GM12892 (cell line): ENCODE measurements around the gene HMX3.

Experiments used
- DNase-seq: peaks from one replicate; pipeline ENCODE4 v3.0.0; 2011; ENCODE audit not compliant: insufficient read length
- FAIRE-seq: peaks from 2 replicates; lab custom pipeline; 2011; peaks lifted over from hg19 to GRCh38; lab: Jason Lieb, UNC
- POLR2A ChIP-seq: IDR thresholded peaks from 2 replicates; pipeline ENCODE4 v1.6.1; 2011; ENCODE audit warnings: low read depth, low read length, control low read depth
- POLR2AphosphoS5 ChIP-seq: IDR thresholded peaks from 2 replicates; pipeline ENCODE4 v1.6.1; 2011; ENCODE audit warnings: low read depth, low read length, control low read depth
- TAF1 ChIP-seq: IDR thresholded peaks from 2 replicates; pipeline ENCODE4 v1.6.1; 2011; ENCODE audit warnings: low read depth, mild to moderate bottlenecking, control low read depth, low read length, borderline replicate concordance

Gene HMX3

GRCh38 chr10:123150986-123151736 is 15.4 kb downstream of the HMX3 start:
- TF ChIP-seq POLR2A (no peak), TAF1 (no peak), POLR2AphosphoS5 (no peak)

DNA sequence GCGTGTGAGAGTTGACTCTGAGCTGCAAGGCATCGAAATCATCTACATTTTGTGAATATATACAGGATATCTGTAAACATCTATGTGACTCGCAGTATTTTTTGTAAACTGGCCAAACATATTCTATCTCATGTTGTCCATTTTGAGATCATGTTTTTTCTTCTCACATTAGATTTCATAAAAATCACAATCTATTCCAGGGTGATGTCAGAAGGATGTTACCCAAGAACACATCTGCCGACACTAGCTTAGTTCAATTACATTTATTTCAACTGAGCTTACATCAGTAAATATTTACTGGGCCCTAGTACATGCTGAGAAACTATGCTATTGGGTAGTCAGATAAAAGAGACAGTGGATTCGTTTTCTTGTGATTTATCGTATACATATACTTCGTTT is 16.0 kb downstream of the HMX3 start:
- DNase-seq (no peak), FAIRE-seq (peak; percentile 38)
- TF ChIP-seq TAF1, result no peak
- no peak for TF ChIP-seq POLR2AphosphoS5

More at GRCh38 chr10:123150986-123151736, 15.4 kb downstream of the HMX3 start:
- FAIRE-seq, result peak; percentile 46
- no peak for DNase-seq

GRCh38 chr10:123153486-123154091 is 17.8 kb downstream of the HMX3 start:
- DNase-seq, result no peak
- no peak for TF ChIP-seq TAF1
- TF ChIP-seq POLR2A, result no peak
- no peak for FAIRE-seq

DNA sequence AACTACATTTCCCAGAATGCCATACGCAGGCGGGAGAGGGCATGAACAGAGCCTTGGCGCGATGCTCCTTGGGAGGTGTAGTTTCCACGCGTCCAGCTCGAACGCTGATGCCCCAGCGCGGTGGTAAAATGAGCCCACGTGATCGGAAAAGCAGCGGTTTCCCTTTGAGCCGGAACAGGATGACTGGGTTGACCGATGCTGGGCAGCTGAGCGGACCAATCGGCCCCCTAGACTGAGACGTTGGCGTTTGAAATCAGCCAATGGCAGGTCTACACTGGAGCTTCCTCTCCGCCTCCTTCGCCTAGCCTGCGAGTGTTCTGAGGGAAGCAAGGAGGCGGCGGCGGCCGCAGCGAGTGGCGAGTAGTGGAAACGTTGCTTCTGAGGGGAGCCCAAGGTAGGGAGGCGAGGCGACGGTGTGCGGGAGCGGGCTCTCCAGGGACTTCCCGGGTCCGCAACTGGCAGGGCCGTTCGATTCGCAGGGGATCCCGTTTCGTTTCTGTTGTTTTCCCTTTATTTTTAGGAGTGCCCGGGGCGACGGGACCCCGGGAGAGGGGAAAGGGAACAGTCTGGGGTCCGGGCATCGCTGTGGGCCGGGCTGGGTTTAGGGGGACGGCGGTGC is 18.4 kb downstream of the HMX3 start, which contains the start of gene BUB3:
TSS of gene BUB3 (plus strand) at position 311 of the 619 bp plus-strand sequence. CDS start 516 bp downstream, outside the sequence.
- TF ChIP-seq POLR2AphosphoS5, result peak; percentile 97
- TF ChIP-seq TAF1, result peak; percentile 87
- TF ChIP-seq POLR2A, result peak; percentile 99
- peak; percentile 99 for FAIRE-seq
- DNase-seq, result peak; percentile 88

GRCh38 chr10:123154711-123155505 is 19.1 kb downstream of the HMX3 start:
- no peak for DNase-seq
- TF ChIP-seq TAF1, result no peak
- peak; percentile 10; the same call in 1 of the 2 replicates for TF ChIP-seq POLR2AphosphoS5
- peak; percentile 61 for FAIRE-seq

DNA sequence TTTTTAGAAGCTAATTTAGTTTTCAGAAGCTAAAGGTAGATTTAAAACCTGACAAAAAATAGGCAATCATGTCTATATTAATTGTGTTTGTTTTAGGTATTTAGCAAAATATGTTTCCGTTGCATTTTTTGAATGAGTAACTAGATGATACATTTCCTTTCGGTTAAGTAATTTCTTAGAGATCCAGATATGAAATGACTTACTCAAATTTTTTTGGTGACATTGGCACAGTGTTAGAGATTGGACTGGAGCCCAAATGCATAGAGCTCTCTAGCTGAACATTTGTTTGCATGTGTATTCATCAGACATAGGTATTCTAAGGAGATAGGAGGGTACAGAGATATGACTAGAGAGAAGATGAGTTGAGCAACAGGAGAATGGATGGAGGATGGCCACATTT is 20.3 kb downstream of the HMX3 start:
- DNase-seq (no peak), FAIRE-seq (no peak)
- TF ChIP-seq POLR2AphosphoS5, result no peak
- TF ChIP-seq TAF1, result no peak
- no peak for TF ChIP-seq POLR2A

DNA sequence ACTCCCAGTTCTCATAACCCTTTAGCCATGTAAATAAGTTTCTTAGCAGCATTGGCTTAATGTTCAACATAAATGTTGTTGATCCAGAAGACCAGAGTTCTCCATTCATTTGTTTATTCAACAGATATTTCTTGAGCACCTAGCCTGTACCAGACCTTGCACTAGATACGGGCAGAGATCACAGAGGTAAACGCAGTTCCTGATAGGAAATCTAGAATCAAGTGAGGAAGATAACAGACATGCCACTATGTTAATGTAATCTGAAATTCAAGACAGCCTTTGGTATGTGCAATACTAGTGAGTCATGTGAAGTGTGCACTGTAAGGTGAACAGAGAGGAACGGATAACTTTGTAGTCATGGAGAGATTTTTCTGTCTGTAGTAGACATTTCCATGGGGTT is 21.4 kb downstream of the HMX3 start:
- no peak for DNase-seq
- FAIRE-seq, result no peak
- TF ChIP-seq TAF1, result no peak
- no peak for TF ChIP-seq POLR2A
- no peak for TF ChIP-seq POLR2AphosphoS5

- TF ChIP-seq POLR2AphosphoS5 (no peak), POLR2A (no peak), TAF1 (no peak)
- FAIRE-seq (no peak), DNase-seq (no peak)
Observed at GRCh38 chr10:123158682-123159081, 22.9 kb downstream of the HMX3 start.

DNA sequence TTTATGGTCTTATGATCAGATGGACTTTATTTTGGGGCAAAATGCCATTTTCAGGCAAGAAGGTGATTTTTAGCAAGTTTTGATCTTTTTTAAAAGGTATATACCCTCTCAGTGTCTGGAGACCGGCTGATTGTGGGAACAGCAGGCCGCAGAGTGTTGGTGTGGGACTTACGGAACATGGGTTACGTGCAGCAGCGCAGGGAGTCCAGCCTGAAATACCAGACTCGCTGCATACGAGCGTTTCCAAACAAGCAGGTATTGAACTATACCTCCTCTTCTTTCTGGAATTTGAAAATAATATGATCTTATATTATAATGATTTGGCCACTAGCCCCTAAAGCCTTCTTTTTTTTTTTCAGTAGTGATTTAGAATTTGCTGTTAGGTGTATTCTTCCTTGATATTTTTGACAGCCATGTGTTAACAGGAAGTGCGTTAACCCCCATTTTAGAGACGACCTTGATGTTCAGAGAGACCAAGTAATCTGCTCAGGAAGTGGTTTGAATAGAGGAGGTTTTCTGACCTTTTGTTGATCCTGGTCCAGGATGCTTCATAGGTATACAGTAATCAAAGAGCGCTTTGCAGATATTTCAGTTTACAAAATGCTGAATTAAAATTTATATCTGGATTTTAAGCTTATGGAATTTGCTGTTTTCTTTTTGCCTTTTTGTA is 24.7 kb downstream of the HMX3 start:
- DNase-seq (no peak), FAIRE-seq (no peak)
- TF ChIP-seq TAF1 (no peak), POLR2AphosphoS5 (no peak), POLR2A (no peak)

GRCh38 chr10:123164319-123164718 is 28.5 kb downstream of the HMX3 start:
- FAIRE-seq (no peak), DNase-seq (no peak)
- no peak for TF ChIP-seq TAF1
- no peak for TF ChIP-seq POLR2AphosphoS5
- TF ChIP-seq POLR2A, result no peak
